K562 (cell line): ENCODE results near the gene PUSL1. TPM values are rescaled to one million over a fixed set of nuclear protein-coding genes. Genes with fewer than 3 reads are reported as not detected.

Experiments
- ATAC-seq: fragments of 200-7000 bp; cut with Tn5 transposase; 3 replicates; pipeline ENCODE4 v1.9.1; 2020; ENCODE audit warnings: moderate library complexity
- BruUV-seq: library from RNA; stranded (reverse); fragments of 400-500 nt; replicated peaks from 2 replicates; lab custom pipeline; 2021; lab: Mats Ljungman, UMichigan
- CTCF ChIA-PET: fragments of 300-600 bp; formaldehyde crosslinking; extraction: SDS; loops from one replicate; lab custom pipeline; 2021; ENCODE audit warnings: low intra/inter-chr PET ratio; lab: Yijun Ruan, JAX
- POLR2A ChIA-PET: fragments of 300-600, 350-650 bp; sonication (Branson Sonifier 250); formaldehyde crosslinking; extraction: SDS; loops from one replicate; lab custom pipeline; 2021; ENCODE audit warnings: antibody characterized with exemption, inconsistent platforms; lab: Yijun Ruan, JAX
- DNase-seq, 4 experiments: peaks; one replicate each; pipeline versions ENCODE4 v3.0.0 to v3.0.0-alpha.2; 2011 to 2018; ENCODE audit warnings: low spot score in 3 of 4, mixed read lengths in 3 of 4; ENCODE audit errors: extremely low read depth in 1 of 4
- FAIRE-seq: peaks from 2 replicates; lab custom pipeline; 2011; peaks lifted over from hg19 to GRCh38; lab: Jason Lieb, UNC
- H2AFZ ChIP-seq: 2 replicates; pipeline ENCODE4 v1.6.0; 2011; ENCODE audit warnings: low read depth, low read length, control low read depth, inconsistent platforms
- H3K27ac ChIP-seq: fragments of 200-600 bp; 3 replicates; pipeline ENCODE4 v1.8.0; 2011; ENCODE audit warnings: low read depth, mild to moderate bottlenecking, control low read depth, inconsistent platforms, low read length, moderate library complexity, mixed read lengths; ENCODE audit errors: extremely low read depth
- H3K27me3 ChIP-seq, 2 experiments: fragments of 300-600 bp in 1 of 2; 2 replicates in 1 of 2; 3 replicates in 1 of 2; pipeline versions ENCODE4 v1.6.0 to v1.8.0; 2011; ENCODE audit warnings: inconsistent platforms in 2 of 2, low read length in 2 of 2, mild to moderate bottlenecking in 1 of 2, mixed read lengths in 1 of 2, moderate library complexity in 1 of 2; ENCODE audit not compliant: control insufficient read depth in 2 of 2, insufficient read depth in 2 of 2
- H3K36me3 ChIP-seq: fragments of 300-600 bp; 3 replicates; pipeline ENCODE4 v1.8.0; 2011; ENCODE audit warnings: mild to moderate bottlenecking, low read length, inconsistent platforms; ENCODE audit not compliant: control insufficient read depth, insufficient read depth
- H3K4me1 ChIP-seq, 2 experiments: fragments of 200-600 bp in 1 of 2; replicated peaks in 1 of 2; 2 replicates in 1 of 2; 3 replicates in 1 of 2; pipeline versions ENCODE4 v1.5.1 to v1.8.0; 2011; ENCODE audit warnings: inconsistent platforms in 2 of 2, low read length in 2 of 2, mild to moderate bottlenecking in 1 of 2, mixed read lengths in 1 of 2, moderate library complexity in 1 of 2; ENCODE audit not compliant: control insufficient read depth in 2 of 2, insufficient read depth in 2 of 2
- H3K4me2 ChIP-seq: 2 replicates; pipeline ENCODE4 v1.6.1; 2011; ENCODE audit warnings: low read length, control low read depth, inconsistent platforms, mixed read lengths; ENCODE audit not compliant: insufficient read depth
- H3K4me3 ChIP-seq: fragments of 200-600 bp; sonication (generic), shearing (Covaris generic); 2 replicates; pipeline ENCODE4 v1.5.1; 2016; ENCODE audit warnings: control low read depth, inconsistent platforms
- H3K79me2 ChIP-seq: fragments of 200-600 bp; 3 replicates; pipeline ENCODE4 v1.8.0; 2011; ENCODE audit warnings: low read length, inconsistent platforms; ENCODE audit not compliant: control insufficient read depth, insufficient read depth
- H3K9ac ChIP-seq, 2 experiments: 2 replicates each; pipeline versions ENCODE4 v1.6.0 to v1.6.1; 2011; ENCODE audit warnings: low read depth in 2 of 2, low read length in 2 of 2, control low read depth in 1 of 2, inconsistent platforms in 1 of 2, mild to moderate bottlenecking in 1 of 2, mixed read lengths in 1 of 2; ENCODE audit not compliant: insufficient read depth in 1 of 2
- H3K9me1 ChIP-seq: one replicate; pipeline ENCODE4 v1.6.0; 2011; ENCODE audit warnings: inconsistent platforms, mild to moderate bottlenecking, low read length, moderate library complexity; ENCODE audit not compliant: control insufficient read depth, insufficient read depth
- H3K9me3 ChIP-seq: replicated peaks from 2 replicates; pipeline ENCODE4 v1.5.1; 2011; ENCODE audit warnings: low read depth, low read length, inconsistent platforms; ENCODE audit not compliant: control insufficient read depth, insufficient read depth
- H4K20me1 ChIP-seq: replicated peaks from 2 replicates; pipeline ENCODE4 v1.6.1; 2011; ENCODE audit warnings: low read length, inconsistent platforms, mixed read lengths; ENCODE audit not compliant: control insufficient read depth, insufficient read depth
- CBX8 ChIP-seq: fragments of 200-600 bp; sonication (generic); IDR thresholded peaks from 2 replicates; pipeline ENCODE4 v1.6.1; 2012; ENCODE audit warnings: borderline replicate concordance, mixed run types, low read depth, mild to moderate bottlenecking, moderate library complexity, mixed read lengths, low read length, control low read depth, inconsistent platforms; ENCODE audit not compliant: poor library complexity, severe bottlenecking; ENCODE audit errors: extremely low read depth
- FOXA3 ChIP-seq, 2 experiments: fragments of 450-650 bp in 1 of 2; sonication (generic) in 1 of 2; formaldehyde crosslinking; IDR thresholded peaks in 1 of 2; conservative IDR thresholded peaks in 1 of 2; 2 replicates each; pipeline versions ENCODE4 v1.4.0 to v1.8.0; 2020 to 2022; ENCODE audit warnings: mild to moderate bottlenecking in 2 of 2, missing genetic modification reagents in 1 of 2
- NR4A1 ChIP-seq, 2 experiments: fragments of 250-450 bp in 1 of 2; fragments of 450-650 bp in 1 of 2; sonication (Bioruptor Pico) in 1 of 2; IDR thresholded peaks; 2 replicates each; pipeline versions ENCODE4 v1.4.0 to v1.6.1; 2016 to 2020; ENCODE audit warnings: mild to moderate bottlenecking in 2 of 2, missing compliant biosample characterization in 1 of 2, missing genetic modification characterization in 1 of 2, moderate library complexity in 1 of 2
- POLR2G ChIP-seq: fragments of 200-400 bp; formaldehyde crosslinking; IDR thresholded peaks from 2 replicates; pipeline ENCODE4 v1.6.1; 2017; ENCODE audit warnings: low read depth, mild to moderate bottlenecking, antibody characterized with exemption, low read length, moderate library complexity
- PREB ChIP-seq: sonication (generic); formaldehyde crosslinking; IDR thresholded peaks from 2 replicates; pipeline ENCODE4 v1.8.1; 2023; ENCODE audit warnings: mild to moderate bottlenecking, missing genetic modification reagents
- U2AF2 ChIP-seq: fragments of 200-400 bp; formaldehyde crosslinking; optimal IDR thresholded peaks from 2 replicates; pipeline ENCODE3; 2017; ENCODE audit warnings: low read depth, mild to moderate bottlenecking, low read length
- ZBTB1 ChIP-seq: sonication (generic); formaldehyde crosslinking; IDR thresholded peaks from 2 replicates; pipeline ENCODE4 v1.8.1; 2023; ENCODE audit warnings: missing genetic modification reagents, low read depth, mild to moderate bottlenecking, borderline replicate concordance
- ZFP91 ChIP-seq: sonication (generic); formaldehyde crosslinking; IDR thresholded peaks from 2 replicates; pipeline ENCODE4 v1.8.0; 2022; ENCODE audit warnings: mild to moderate bottlenecking, missing genetic modification reagents
- ZNF143 ChIP-seq: sonication (generic); formaldehyde crosslinking; IDR thresholded peaks from 2 replicates; pipeline ENCODE4 v1.9.0; 2022; ENCODE audit warnings: mild to moderate bottlenecking, missing genetic modification reagents
- ZNF274 ChIP-seq: IDR thresholded peaks from 2 replicates; pipeline ENCODE4 v1.6.1; 2011; ENCODE audit warnings: low read depth, mild to moderate bottlenecking, low read length, moderate library complexity, borderline replicate concordance
- ZNF695 ChIP-seq: fragments of 450-650 bp; formaldehyde crosslinking; IDR thresholded peaks from 2 replicates; pipeline ENCODE4 v1.4.0; 2020; ENCODE audit warnings: mild to moderate bottlenecking, moderate library complexity
- WGBS: fragments of 100-300 bp; shearing (Covaris generic); methylation state at CpG from one replicate; pipeline ENCODE4 v1.1.6; 2016; ENCODE audit warnings: low coverage, mixed read lengths; ENCODE audit not compliant: insufficient coverage; ENCODE audit errors: missing lambda C conversion rate; 5-methylcytosine and 5-hydroxymethylcytosine counted together
- in situ Hi-C: fragments of 300-500 bp; cut with MboI; formaldehyde crosslinking; loops from 4 replicates; pipeline ENCODE4 v1.15.0; 2018; ENCODE audit warnings: inconsistent platforms, mixed read lengths
- intact Hi-C: fragments of 100-400 bp; cut with micrococcal nuclease; formaldehyde crosslinking; loops from 2 replicates; pipeline ENCODE4 v1.14.2; 2022
- polyA plus RNA-seq, 8 experiments: library from polyadenylated mRNA; depleted of rRNA in 4 of 8; stranded (reverse) in 5 of 8; unstranded in 3 of 8; fragments of >200 nt; fragmentation: Nextera tagmentation in 2 of 8; fragmentation: Illumina TruSeq in 1 of 8; extraction: Ambion mirVana in 2 of 8; extraction: Trizol in 1 of 8; gene quantifications; 2 replicates each; pipeline versions ENCODE4 v1.2.1 to v1.2.3, GENCODE V29; 2011 to 2014; ENCODE audit warnings: inconsistent platforms in 1 of 8, missing spikeins in 1 of 8
- total RNA-seq, 7 experiments: library from RNA; depleted of rRNA in 6 of 7; stranded (reverse); fragments of >200 nt in 6 of 7; fragmentation: Illumina TruSeq in 2 of 7; extraction: Trizol in 2 of 7; gene quantifications; 2 replicates each; pipeline versions ENCODE4 v1.2.1 to v1.2.3, GENCODE V29; 2011 to 2021; ENCODE audit warnings: low replicate concordance in 1 of 7
- TF ChIP-seq, protein P1 (sequence below), 2 experiments: fragments of 250-450 bp in 1 of 2; fragments of 450-650 bp in 1 of 2; sonication (Bioruptor Pico) in 1 of 2; IDR thresholded peaks; 2 replicates each; pipeline versions ENCODE4 v1.6.1 to v1.8.0; 2016 to 2021; ENCODE audit warnings: mild to moderate bottlenecking in 2 of 2, moderate library complexity in 2 of 2, missing compliant biosample characterization in 1 of 2, missing genetic modification characterization in 1 of 2
- TF ChIP-seq, protein P2 (sequence below): sonication (generic); formaldehyde crosslinking; IDR thresholded peaks from 2 replicates; pipeline ENCODE4 v1.8.1; 2023; ENCODE audit warnings: mild to moderate bottlenecking, missing genetic modification reagents

Gene PUSL1
- total and polyA plus RNA-seq, 9 of the 15 experiments (the other 6 are each of a cell fraction or from before 2014, with no cell fraction given), result 0.62 to 86.9 (median 13.6) TPM

- H4K20me1 ChIP-seq, result peaks cover 23% of the 10 kb centered on the region
- H3K36me3 ChIP-seq, result peaks cover 44% of the 10 kb centered on the region
- no peak overlapping the region for H2AFZ ChIP-seq
- H3K79me2 ChIP-seq, result peaks cover 63% of the 10 kb centered on the region
- ChIA-PET POLR2A (interaction anchor here (0.6 to 0.9 kb wide), 3 partner anchors 68 to 180 kb away, joined by 3 read pairs; no protein-coding TSS in a partner anchor), CTCF (no interaction called here)
- peak; percentile 2 for ATAC-seq
- in situ Hi-C loops (no loop called here), intact Hi-C loops (no loop called here)
- BruUV-seq, result TSS peak; percentile 49
- no peak for FAIRE-seq
- H3K9ac ChIP-seq, result peak overlapping the region; percentile 96 to 100
- no peaks in the 10 kb centered on the region for H3K27me3 ChIP-seq
- H3K9me3 ChIP-seq, result no peaks in the 10 kb centered on the region
- H3K4me3 ChIP-seq, result peak overlapping the region; percentile 97
- 28% methylated on average over 43 of the region's 43 CpGs for WGBS
- H3K4me2 ChIP-seq, result peak overlapping the region; percentile 94
- peaks cover 7% of the 10 kb centered on the region for H3K9me1 ChIP-seq
- no peak for DNase-seq
- peaks cover 16 to 63% of the 10 kb centered on the region in 2 experiments; a peak in 4 of 5 replicates for H3K4me1 ChIP-seq
- H3K27ac ChIP-seq, result peak overlapping the region; percentile 89; the same call in 2 of the 3 replicates
- TF ChIP-seq ZNF274 (no peak), ZBTB1 (CRISPR knock-in tag) (peak; percentile 35; the same call in 1 of the 2 replicates), PREB (CRISPR knock-in tag) (no peak), FOXA3 (CRISPR knock-in tag; conservative IDR thresholded peaks at IDR 0.05 in 1 of 2, IDR thresholded peaks at IDR 0.05 in 1 of 2) (no peak; a peak in 1 of 4 replicates), ZNF143 (CRISPR knock-in tag) (no peak), CBX8 (no peak), ZNF695 (CRISPR knock-in tag) (0 out of 2 replicates have a peak, but pooled peaks have one; percentile 32), ZFP91 (CRISPR knock-in tag) (0 out of 2 replicates have a peak, but pooled peaks have one; percentile 58), POLR2G (peak; percentile 50; the same call in 1 of the 2 replicates), NR4A1 (CRISPR knock-in tag; IDR thresholded peaks at IDR 0.05) (no peak), NR4A1 (tag; IDR thresholded peaks at IDR 0.05) (no peak), U2AF2 (no peak)
- TF ChIP-seq, protein P1, sequence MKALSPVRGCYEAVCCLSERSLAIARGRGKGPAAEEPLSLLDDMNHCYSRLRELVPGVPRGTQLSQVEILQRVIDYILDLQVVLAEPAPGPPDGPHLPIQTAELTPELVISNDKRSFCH (CRISPR knock-in tag; IDR thresholded peaks at IDR 0.05), result no peak
- TF ChIP-seq, protein P1 (tag; IDR thresholded peaks at IDR 0.05), result no peak
- TF ChIP-seq, protein P2, sequence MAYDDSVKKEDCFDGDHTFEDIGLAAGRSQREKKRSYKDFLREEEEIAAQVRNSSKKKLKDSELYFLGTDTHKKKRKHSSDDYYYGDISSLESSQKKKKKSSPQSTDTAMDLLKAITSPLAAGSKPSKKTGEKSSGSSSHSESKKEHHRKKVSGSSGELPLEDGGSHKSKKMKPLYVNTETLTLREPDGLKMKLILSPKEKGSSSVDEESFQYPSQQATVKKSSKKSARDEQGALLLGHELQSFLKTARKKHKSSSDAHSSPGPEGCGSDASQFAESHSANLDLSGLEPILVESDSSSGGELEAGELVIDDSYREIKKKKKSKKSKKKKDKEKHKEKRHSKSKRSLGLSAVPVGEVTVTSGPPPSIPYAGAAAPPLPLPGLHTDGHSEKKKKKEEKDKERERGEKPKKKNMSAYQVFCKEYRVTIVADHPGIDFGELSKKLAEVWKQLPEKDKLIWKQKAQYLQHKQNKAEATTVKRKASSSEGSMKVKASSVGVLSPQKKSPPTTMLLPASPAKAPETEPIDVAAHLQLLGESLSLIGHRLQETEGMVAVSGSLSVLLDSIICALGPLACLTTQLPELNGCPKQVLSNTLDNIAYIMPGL (CRISPR knock-in tag), result no peak
These were observed 35.8 kb upstream of the PUSL1 start for GRCh38 chr1:1272341-1273208.
